ENCODE measurements around the gene FCHSD2. TPM values are rescaled to one million over a fixed set of nuclear protein-coding genes. Genes with fewer than 3 reads are reported as not detected.

The FCHSD2 gene
- polyA plus RNA-seq, 3 donors = 14.5 to 43.5 (median 16.6) TPM

- Mint-ChIP-seq H3K36me3 (peaks cover 28 to 32% of the 10 kb centered on the region in 2 donors), H3K9me3 (no peaks in the 10 kb centered on the region), H3K4me1 (peaks cover 29% of the 10 kb centered on the region), H3K27me3 (ENCODE audit: low read depth in 3 of 3) (no peaks in the 10 kb centered on the region), H3K4me3 (no peak overlapping the region), H3K27ac (no peak overlapping the region)
- no CpG with 5 or more reads among the region's 4 CpGs for WGBS (ENCODE audit: insufficient coverage)
- Histone ChIP-seq H2AFZ (ENCODE audit: insufficient read depth, low read depth, low read length, poor library complexity, severe bottlenecking) (no peak overlapping the region), H3K9ac (ENCODE audit: insufficient read depth, low read length, poor library complexity, severe bottlenecking) (no peak overlapping the region), H3K4me3 (replicated peaks in 1 of 3; ENCODE audit: low read depth in 2 of 3, low read length in 3 of 3) (no peak overlapping the region), H3K36me3 (replicated peaks in 1 of 2; ENCODE audit: control insufficient read depth in 1 of 2, insufficient read depth in 2 of 2, low read length in 2 of 2) (peaks cover 3 to 13% of the 10 kb centered on the region in 2 donors), H4K20me1 (ENCODE audit: insufficient read depth, low read length) (peaks cover 6% of the 10 kb centered on the region), H3K27me3 (ENCODE audit: control insufficient read depth in 2 of 2, insufficient read depth in 2 of 2, low read length in 2 of 2) (no peaks in the 10 kb centered on the region), H3K4me2 (replicated peaks; ENCODE audit: extremely low read depth, low read length, poor library complexity, severe bottlenecking) (no peak overlapping the region), H3K4me1 (ENCODE audit: control insufficient read depth in 1 of 2, insufficient read depth in 2 of 2, low read length in 2 of 2) (peaks cover 6 to 15% of the 10 kb centered on the region in 2 donors), H3K9me3 (replicated peaks in 1 of 2; ENCODE audit: control insufficient read depth in 1 of 2, insufficient read depth in 1 of 2, low read length in 2 of 2) (no peaks in the 10 kb centered on the region), H3K27ac (ENCODE audit: low read depth in 1 of 2, low read length in 2 of 2) (no peak overlapping the region), H3K79me2 (ENCODE audit: insufficient read depth, low read length) (peaks cover 46% of the 10 kb centered on the region)
- TF ChIP-seq CTCF (IDR thresholded peaks at IDR 0.05) = no peak
- no peak for DNase-seq
- intact Hi-C loops (cut with micrococcal nuclease) = no loop called here
These were observed 140.5 kb downstream of the FCHSD2 start for GRCh38 chr11:73001615-73002014.

- no peak for TF ChIP-seq CTCF (IDR thresholded peaks at IDR 0.05)
- Mint-ChIP-seq H3K27ac (peak overlapping the region in 2 of 7 donors; percentile 42 to 71), H3K27me3 (ENCODE audit: low read depth in 3 of 3) (no peaks in the 10 kb centered on the region), H3K9me3 (no peaks in the 10 kb centered on the region), H3K36me3 (peaks cover 22 to 25% of the 10 kb centered on the region in 2 donors), H3K4me3 (no peak overlapping the region), H3K4me1 (peaks cover 30% of the 10 kb centered on the region)
- Histone ChIP-seq H3K36me3 (replicated peaks in 1 of 2; ENCODE audit: control insufficient read depth in 1 of 2, insufficient read depth in 2 of 2, low read length in 2 of 2) (peaks cover 3 to 21% of the 10 kb centered on the region in 2 donors), H3K4me1 (ENCODE audit: control insufficient read depth in 1 of 2, insufficient read depth in 2 of 2, low read length in 2 of 2) (peaks cover 10 to 22% of the 10 kb centered on the region in 2 donors), H3K9me3 (replicated peaks in 1 of 2; ENCODE audit: control insufficient read depth in 1 of 2, insufficient read depth in 1 of 2, low read length in 2 of 2) (no peaks in the 10 kb centered on the region), H3K4me3 (replicated peaks in 1 of 3; ENCODE audit: low read depth in 2 of 3, low read length in 3 of 3) (no peak overlapping the region), H3K9ac (ENCODE audit: insufficient read depth, low read length, poor library complexity, severe bottlenecking) (no peak overlapping the region), H3K79me2 (ENCODE audit: insufficient read depth, low read length) (peaks cover 40% of the 10 kb centered on the region), H4K20me1 (ENCODE audit: insufficient read depth, low read length) (peaks cover 6% of the 10 kb centered on the region), H3K4me2 (replicated peaks; ENCODE audit: extremely low read depth, low read length, poor library complexity, severe bottlenecking) (no peak overlapping the region), H2AFZ (ENCODE audit: insufficient read depth, low read depth, low read length, poor library complexity, severe bottlenecking) (no peak overlapping the region), H3K27me3 (ENCODE audit: control insufficient read depth in 2 of 2, insufficient read depth in 2 of 2, low read length in 2 of 2) (no peaks in the 10 kb centered on the region), H3K27ac (ENCODE audit: low read depth in 1 of 2, low read length in 2 of 2) (no peak overlapping the region)
- DNase-seq = no peak
- intact Hi-C loops (cut with micrococcal nuclease) = no loop called here
These were observed 143.4 kb downstream of the FCHSD2 start for GRCh38 chr11:72998676-72999075.

Data from CD14-positive monocyte (primary cell).